Measurements from ENCODE around the gene PTPRA.

GRCh38 chr20:2942439-2942838 lies 69.2 kb downstream of the PTPRA start:
- TF ChIP-seq CTCF (IDR thresholded peaks at IDR 0.05), result no peak
- TF ChIP-seq POLR2A (IDR thresholded peaks at IDR 0.05), result no peak

Data from heart left ventricle (tissue), 13 donors.